Anterior cingulate cortex (tissue), 58 donors: ENCODE data around the gene ZNRD2.

Experiments
- DNase-seq, 58 donors: peaks; one replicate each; lab custom pipeline; 2025; lab: John Stamatoyannopoulos, UW

Gene ZNRD2

GRCh38 chr11:65599216-65599954, 29.1 kb downstream of the ZNRD2 start:
- DNase-seq: no peak

- DNase-seq: no peak
Observed at GRCh38 chr11:65599955-65600246, 29.6 kb downstream of the ZNRD2 start.

- DNase-seq: no peak
Observed at GRCh38 chr11:65604258-65604657, 34.0 kb downstream of the ZNRD2 start.

GRCh38 chr11:65606876-65607613, 36.8 kb downstream of the ZNRD2 start:
- peak; percentile 45 to 97 (median 93) for DNase-seq

GRCh38 chr11:65607614-65608426, 37.5 kb downstream of the ZNRD2 start:
- DNase-seq: no peak

GRCh38 chr11:65609229-65609628, 39.0 kb downstream of the ZNRD2 start:
- no peak for DNase-seq

GRCh38 chr11:65609665-65610064, 39.4 kb downstream of the ZNRD2 start:
- no peak for DNase-seq

- DNase-seq: peak in 3 of 58 donors; percentile 33 to 53 (median 37)
Observed at GRCh38 chr11:65610404-65610803, 40.1 kb downstream of the ZNRD2 start.

- peak in 53 of 58 donors; percentile 16 to 94 (median 70) for DNase-seq
Observed at GRCh38 chr11:65611028-65611757, 40.9 kb downstream of the ZNRD2 start.

- no peak for DNase-seq
Observed at GRCh38 chr11:65611758-65612603, 41.7 kb downstream of the ZNRD2 start.

- DNase-seq: no peak
Observed at GRCh38 chr11:65612691-65613090, 42.4 kb downstream of the ZNRD2 start.

GRCh38 chr11:65613091-65613928, 43.0 kb downstream of the ZNRD2 start:
- DNase-seq: peak in 10 of 58 donors; percentile 11 to 63 (median 40)

GRCh38 chr11:65615229-65615949, 45.1 kb downstream of the ZNRD2 start, which contains the start of gene PCNX3:
Gene PCNX3, plus strand, starts transcription at chr11:65615776. Its CDS starts 536 bp downstream, at chr11:65616312.
- DNase-seq: peak; percentile 99 to 100 (median 100)

- DNase-seq: peak in 2 of 58 donors; percentile 48 to 66
Observed at GRCh38 chr11:65615950-65616574, 45.8 kb downstream of the ZNRD2 start.

- no peak for DNase-seq
Observed at GRCh38 chr11:65616575-65617001, 46.3 kb downstream of the ZNRD2 start.

GRCh38 chr11:65617136-65617850, 47.0 kb downstream of the ZNRD2 start:
- no peak for DNase-seq
